Subcutaneous abdominal adipose tissue (tissue), 5 donors: ENCODE data around the gene GNL1.

ENCODE experiments used
- H3K27ac ChIP-seq: one replicate; pipeline ENCODE4 v1.7.0; 2013; ENCODE audit warnings: low read depth, mild to moderate bottlenecking, inconsistent platforms, low read length, moderate library complexity
- H3K27me3 ChIP-seq, 5 donors: one replicate each; pipeline ENCODE4 v1.7.0; 2013; ENCODE audit warnings: low read length in 5 of 5, inconsistent platforms in 1 of 5; ENCODE audit not compliant: control insufficient read depth in 5 of 5, insufficient read depth in 4 of 5
- H3K36me3 ChIP-seq, 5 donors: one replicate each; pipeline ENCODE4 v1.7.0; 2013; ENCODE audit warnings: low read length in 5 of 5; ENCODE audit not compliant: control insufficient read depth in 5 of 5, insufficient read depth in 5 of 5
- H3K4me1 ChIP-seq, 5 donors: one replicate each; pipeline ENCODE4 v1.7.0; 2013; ENCODE audit warnings: low read length in 5 of 5, mild to moderate bottlenecking in 3 of 5, moderate library complexity in 1 of 5; ENCODE audit not compliant: control insufficient read depth in 5 of 5, insufficient read depth in 5 of 5
- H3K4me3 ChIP-seq, 5 donors: one replicate each; pipeline ENCODE4 v1.7.0; 2013; ENCODE audit warnings: low read length in 5 of 5, low read depth in 1 of 5
- H3K9ac ChIP-seq, 5 donors: one replicate each; pipeline ENCODE4 v1.7.0; 2013; ENCODE audit warnings: low read length in 5 of 5, mild to moderate bottlenecking in 4 of 5, moderate library complexity in 3 of 5
- H3K9me3 ChIP-seq, 5 donors: one replicate each; pipeline ENCODE4 v1.7.0; 2013; ENCODE audit warnings: low read length in 5 of 5; ENCODE audit not compliant: control insufficient read depth in 5 of 5
- donor health status: healthy.
- donor health status: healthy.
- donor health status: healthy.
- donor health status: healthy.
- donor health status: healthy.

Gene GNL1

DNA sequence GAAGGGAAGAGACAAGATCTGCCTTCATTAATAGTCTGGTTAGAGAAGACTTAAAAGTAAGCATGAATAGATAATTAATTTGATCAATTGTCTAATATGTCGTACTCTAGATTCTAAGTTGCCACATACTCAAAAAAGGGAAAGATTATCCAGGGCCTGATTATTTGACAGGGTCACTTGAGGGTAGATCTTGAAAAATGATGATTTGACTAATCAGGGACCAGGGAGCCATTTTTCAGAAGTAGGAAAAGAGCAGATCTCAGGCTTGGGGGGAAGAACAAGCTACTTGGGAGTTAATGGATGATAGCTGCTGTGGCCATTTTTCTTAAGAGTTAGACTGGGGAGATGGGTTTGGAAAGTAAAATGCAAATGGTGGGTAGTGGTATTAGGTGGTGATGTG is 36.0 kb upstream of the GNL1 start:
- no peak overlapping the region for H3K4me3 ChIP-seq
- no peak overlapping the region for H3K9ac ChIP-seq
- no peak overlapping the region for H3K27ac ChIP-seq
- H3K4me1 ChIP-seq = peaks cover 0 to 13% (median 0%) of the 10 kb centered on the region in 5 donors
- H3K27me3 ChIP-seq = no peaks in the 10 kb centered on the region
- no peaks in the 10 kb centered on the region for H3K9me3 ChIP-seq
- H3K36me3 ChIP-seq = peaks cover 3 to 69% (median 42%) of the 10 kb centered on the region in 5 donors

DNA sequence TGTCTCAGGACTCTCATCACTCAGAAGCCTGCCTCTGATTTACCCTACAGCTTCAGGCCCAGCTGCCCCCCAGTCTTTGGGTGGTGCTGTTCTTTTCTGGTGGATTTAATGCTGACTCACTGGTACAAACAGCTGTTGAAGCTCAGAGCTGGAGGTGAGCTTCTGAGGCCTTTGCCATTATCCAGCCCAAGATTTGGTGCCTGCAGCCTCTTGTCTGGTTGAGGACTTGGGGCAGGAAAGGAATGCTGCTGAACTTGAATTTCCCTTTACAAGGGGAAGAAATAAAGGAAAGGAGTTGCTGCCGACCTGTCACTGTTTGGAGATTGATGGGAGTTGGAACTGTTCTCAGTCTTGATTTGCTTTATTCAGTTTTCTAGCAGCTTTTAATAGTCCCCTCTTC is 34.7 kb upstream of the GNL1 start:
- Histone ChIP-seq H3K4me1 (peaks cover 0 to 13% (median 0%) of the 10 kb centered on the region in 5 donors), H3K9ac (peak overlapping the region in 1 of 5 donors; percentile 0), H3K9me3 (no peaks in the 10 kb centered on the region), H3K36me3 (peaks cover 6 to 82% (median 53%) of the 10 kb centered on the region in 5 donors), H3K4me3 (no peak overlapping the region), H3K27ac (no peak overlapping the region), H3K27me3 (no peaks in the 10 kb centered on the region)

DNA sequence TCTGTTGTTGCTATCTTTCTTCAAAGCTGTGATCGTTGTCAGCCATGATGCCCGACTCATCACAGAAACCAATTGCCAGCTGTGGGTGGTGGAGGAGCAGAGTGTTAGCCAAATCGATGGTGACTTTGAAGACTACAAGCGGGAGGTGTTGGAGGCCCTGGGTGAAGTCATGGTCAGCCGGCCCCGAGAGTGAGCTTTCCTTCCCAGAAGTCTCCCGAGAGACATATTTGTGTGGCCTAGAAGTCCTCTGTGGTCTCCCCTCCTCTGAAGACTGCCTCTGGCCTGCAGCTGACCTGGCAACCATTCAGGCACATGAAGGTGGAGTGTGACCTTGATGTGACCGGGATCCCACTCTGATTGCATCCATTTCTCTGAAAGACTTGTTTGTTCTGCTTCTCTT is 34.2 kb upstream of the GNL1 start:
- no peak overlapping the region for H3K27ac ChIP-seq
- H3K36me3 ChIP-seq = peaks cover 6 to 86% (median 58%) of the 10 kb centered on the region in 5 donors
- H3K27me3 ChIP-seq = no peaks in the 10 kb centered on the region
- H3K4me1 ChIP-seq = peaks cover 0 to 13% (median 0%) of the 10 kb centered on the region in 5 donors
- H3K4me3 ChIP-seq = no peak overlapping the region
- H3K9me3 ChIP-seq = no peaks in the 10 kb centered on the region
- no peak overlapping the region for H3K9ac ChIP-seq

DNA sequence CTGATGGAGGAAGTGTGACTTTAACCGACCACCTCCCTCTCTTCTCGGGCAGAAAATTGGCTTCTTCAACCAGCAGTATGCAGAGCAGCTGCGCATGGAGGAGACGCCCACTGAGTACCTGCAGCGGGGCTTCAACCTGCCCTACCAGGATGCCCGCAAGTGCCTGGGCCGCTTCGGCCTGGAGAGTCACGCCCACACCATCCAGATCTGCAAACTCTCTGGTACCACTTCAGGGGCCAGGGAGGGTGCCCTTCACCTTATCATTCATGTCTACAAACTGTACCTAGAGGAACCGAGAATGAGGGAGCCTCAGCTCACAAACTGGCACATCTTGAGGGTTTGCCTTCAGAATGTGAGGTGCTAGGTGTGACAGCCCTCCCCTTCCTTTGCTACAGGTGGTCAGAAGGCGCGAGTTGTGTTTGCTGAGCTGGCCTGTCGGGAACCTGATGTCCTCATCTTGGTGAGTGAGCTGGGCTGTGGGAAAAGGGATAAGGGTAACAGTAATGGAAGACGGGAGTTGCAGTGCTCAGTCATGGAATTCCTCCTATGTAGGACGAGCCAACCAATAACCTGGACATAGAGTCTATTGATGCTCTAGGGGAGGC is 33.6 kb upstream of the GNL1 start:
- H3K27me3 ChIP-seq = no peaks in the 10 kb centered on the region
- no peak overlapping the region for H3K9ac ChIP-seq
- H3K36me3 ChIP-seq = peaks cover 6 to 90% (median 64%) of the 10 kb centered on the region in 5 donors
- no peak overlapping the region for H3K27ac ChIP-seq
- peaks cover 0 to 13% (median 0%) of the 10 kb centered on the region in 5 donors for H3K4me1 ChIP-seq
- H3K4me3 ChIP-seq = no peak overlapping the region
- H3K9me3 ChIP-seq = no peaks in the 10 kb centered on the region

DNA sequence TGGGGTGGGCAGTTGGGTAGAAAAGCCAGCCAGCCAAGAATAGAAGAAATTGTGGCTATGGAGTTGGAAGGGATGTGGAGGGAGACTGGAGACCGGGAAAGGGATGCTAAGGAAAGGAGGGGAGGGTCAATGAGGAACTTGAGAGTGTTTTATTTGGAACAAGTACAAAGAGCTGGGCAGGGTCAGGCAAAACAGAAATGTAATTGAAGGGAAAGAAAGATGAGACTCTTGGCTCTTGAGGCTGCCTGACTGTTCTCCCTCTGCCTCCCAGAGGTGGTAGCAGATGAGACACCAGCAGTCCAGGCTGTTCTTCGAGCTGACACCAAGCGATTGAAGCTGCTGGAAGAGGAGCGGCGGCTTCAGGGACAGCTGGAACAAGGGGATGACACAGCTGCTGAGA is 27.6 kb upstream of the GNL1 start:
- H3K27ac ChIP-seq = no peak overlapping the region
- H3K4me1 ChIP-seq = peaks cover 0 to 3% (median 0%) of the 10 kb centered on the region in 5 donors
- H3K27me3 ChIP-seq = no peaks in the 10 kb centered on the region
- no peak overlapping the region for H3K9ac ChIP-seq
- H3K36me3 ChIP-seq = peaks cover 8 to 96% (median 82%) of the 10 kb centered on the region in 5 donors
- no peak overlapping the region for H3K4me3 ChIP-seq
- no peaks in the 10 kb centered on the region for H3K9me3 ChIP-seq

DNA sequence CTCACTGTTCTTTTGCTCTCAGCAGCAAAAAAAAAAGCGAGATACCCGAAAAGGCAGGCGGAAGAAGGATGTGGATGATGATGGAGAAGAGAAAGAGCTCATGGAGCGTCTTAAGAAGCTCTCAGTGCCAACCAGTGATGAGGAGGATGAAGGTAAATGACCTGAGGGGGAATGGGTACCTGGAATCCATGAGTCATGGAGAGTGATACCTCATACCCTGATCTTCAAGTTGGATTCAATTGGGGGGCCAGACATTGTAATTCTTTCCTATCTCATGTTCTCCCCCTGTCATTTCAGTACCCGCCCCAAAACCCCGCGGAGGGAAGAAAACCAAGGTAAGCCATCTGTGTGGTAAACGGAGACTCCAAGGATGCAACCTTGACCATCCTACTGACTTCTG is 21.8 kb upstream of the GNL1 start:
- Histone ChIP-seq H3K27me3 (no peaks in the 10 kb centered on the region), H3K9ac (no peak overlapping the region), H3K4me1 (peaks cover 0 to 11% (median 7%) of the 10 kb centered on the region in 5 donors), H3K9me3 (no peaks in the 10 kb centered on the region), H3K36me3 (peaks cover 13 to 63% (median 54%) of the 10 kb centered on the region in 5 donors), H3K27ac (no peak overlapping the region), H3K4me3 (no peak overlapping the region)

DNA sequence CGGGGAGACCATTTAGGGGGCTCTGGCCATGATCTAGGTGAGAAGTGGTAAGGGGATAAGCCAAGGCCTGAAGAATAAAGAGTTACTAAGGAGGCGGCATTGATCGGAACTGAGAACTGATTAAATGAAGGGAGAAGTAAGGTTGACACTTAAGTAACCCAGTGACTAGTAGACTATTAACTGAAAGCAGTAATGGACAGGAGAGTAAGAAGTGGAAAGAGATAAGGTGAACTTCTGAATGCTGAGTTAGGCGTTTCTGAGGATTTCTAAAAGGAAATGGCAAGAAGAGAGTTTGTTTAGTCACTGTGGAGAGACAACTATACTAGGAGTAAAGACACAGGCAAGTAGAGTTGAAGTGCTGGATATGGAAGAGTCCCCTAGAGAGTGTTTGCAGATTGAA is 16.8 kb upstream of the GNL1 start:
- Histone ChIP-seq H3K4me1 (peaks cover 3 to 36% (median 32%) of the 10 kb centered on the region in 5 donors), H3K27me3 (no peaks in the 10 kb centered on the region), H3K4me3 (no peak overlapping the region), H3K36me3 (peaks cover 6 to 17% (median 13%) of the 10 kb centered on the region in 5 donors), H3K9ac (peak overlapping the region in 3 of 5 donors; percentile 0 to 96 (median 11)), H3K27ac (no peak overlapping the region), H3K9me3 (no peaks in the 10 kb centered on the region)

DNA sequence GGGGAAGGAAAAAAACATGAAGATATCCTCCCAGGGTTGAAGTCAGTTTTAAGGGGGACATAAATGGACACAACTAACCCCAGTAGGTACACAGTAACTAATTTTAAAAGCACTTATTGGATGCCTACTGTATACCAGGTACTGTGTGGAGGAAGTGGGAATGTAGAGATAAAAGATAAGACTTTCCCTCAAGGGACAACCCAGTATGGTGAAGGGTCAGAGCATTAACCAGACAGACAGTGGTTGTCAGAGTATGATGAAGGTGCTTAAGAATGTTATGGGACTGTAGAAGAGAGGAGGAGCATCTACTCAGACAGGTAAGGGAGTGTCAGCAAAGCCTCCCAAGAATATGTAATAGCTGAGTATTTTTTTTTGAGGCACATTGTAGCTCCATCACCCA is 15.9 kb upstream of the GNL1 start:
- Histone ChIP-seq H3K9me3 (no peaks in the 10 kb centered on the region), H3K27ac (peak overlapping the region; percentile 95), H3K4me3 (peak overlapping the region; percentile 81 to 93 (median 90)), H3K27me3 (no peaks in the 10 kb centered on the region), H3K9ac (peak overlapping the region; percentile 64 to 97 (median 84)), H3K36me3 (peaks cover 3 to 8% (median 3%) of the 10 kb centered on the region in 5 donors), H3K4me1 (peaks cover 3 to 36% (median 32%) of the 10 kb centered on the region in 5 donors)

DNA sequence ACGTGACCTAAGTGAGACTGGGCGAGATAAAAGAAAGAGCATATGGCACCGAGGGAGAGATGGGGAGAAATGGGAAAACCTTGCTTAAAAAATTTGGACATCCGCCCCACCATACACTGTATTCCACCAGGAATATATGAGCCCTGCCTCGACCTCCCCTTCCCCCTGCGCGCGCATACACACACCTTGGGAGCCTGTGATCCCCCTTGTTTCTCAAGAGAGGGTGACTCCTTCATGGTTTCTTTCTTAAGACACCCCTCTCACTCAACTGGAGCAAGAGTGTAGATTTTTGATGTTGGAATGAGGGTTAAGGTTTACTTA is 15.4 kb upstream of the GNL1 start:
- Histone ChIP-seq H3K9me3 (no peaks in the 10 kb centered on the region), H3K27me3 (no peaks in the 10 kb centered on the region), H3K4me3 (peak overlapping the region; percentile 81 to 93 (median 90)), H3K27ac (peak overlapping the region; percentile 95), H3K9ac (peak overlapping the region; percentile 64 to 97 (median 84)), H3K4me1 (peaks cover 3 to 36% (median 32%) of the 10 kb centered on the region in 5 donors), H3K36me3 (peaks cover 0 to 4% (median 2%) of the 10 kb centered on the region in 5 donors)

DNA sequence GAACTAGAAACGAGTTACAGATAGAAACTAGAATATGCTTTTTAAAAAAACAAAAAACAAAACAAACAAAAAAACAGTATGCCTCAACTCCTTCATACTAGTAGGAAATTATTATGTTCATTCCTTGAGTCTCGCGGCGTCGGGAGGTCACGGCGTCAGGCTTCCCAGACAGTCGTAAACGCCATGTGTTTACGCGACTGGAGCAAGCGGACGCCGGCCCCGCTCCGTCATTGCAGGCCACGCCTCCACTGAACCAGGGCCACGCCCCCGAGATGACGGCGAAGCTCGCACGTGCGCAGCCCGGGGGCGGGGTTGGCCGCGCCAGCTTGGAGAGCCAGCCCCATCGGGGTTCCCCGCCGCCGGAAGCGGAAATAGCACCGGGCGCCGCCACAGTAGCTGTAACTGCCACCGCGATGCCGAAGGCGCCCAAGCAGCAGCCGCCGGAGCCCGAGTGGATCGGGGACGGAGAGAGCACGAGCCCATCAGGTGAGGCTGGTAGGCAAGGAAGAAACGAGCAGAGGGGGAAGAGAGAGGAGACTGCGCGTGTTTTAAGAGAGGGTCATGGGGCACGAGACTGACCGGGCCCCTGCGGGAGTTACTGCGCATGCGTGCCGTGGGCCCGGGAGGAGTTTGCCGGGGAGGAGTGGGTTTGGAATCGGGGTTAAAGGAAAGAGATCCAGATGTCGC is 14.9 kb upstream of the GNL1 start, which contains the start of gene ABCF1:
Gene ABCF1 (plus strand): TSS at position 368 of the 687 bp plus-strand sequence. CDS start 46 bp downstream, at position 414.
- peaks cover 0 to 4% (median 0%) of the 10 kb centered on the region in 5 donors for H3K36me3 ChIP-seq
- H3K4me3 ChIP-seq = peak within 1 kb of the TSS; percentile 81 to 95 (median 90)
- peak within 1 kb of the TSS; percentile 95 for H3K27ac ChIP-seq
- H3K4me1 ChIP-seq = peaks cover 3 to 36% (median 32%) of the 10 kb centered on the region in 5 donors
- no peaks in the 10 kb centered on the region for H3K27me3 ChIP-seq
- peak within 1 kb of the TSS; percentile 64 to 97 (median 84) for H3K9ac ChIP-seq
- H3K9me3 ChIP-seq = no peaks in the 10 kb centered on the region
